ENCODE measurements around the gene TPRG1L.

Gene TPRG1L

DNA sequence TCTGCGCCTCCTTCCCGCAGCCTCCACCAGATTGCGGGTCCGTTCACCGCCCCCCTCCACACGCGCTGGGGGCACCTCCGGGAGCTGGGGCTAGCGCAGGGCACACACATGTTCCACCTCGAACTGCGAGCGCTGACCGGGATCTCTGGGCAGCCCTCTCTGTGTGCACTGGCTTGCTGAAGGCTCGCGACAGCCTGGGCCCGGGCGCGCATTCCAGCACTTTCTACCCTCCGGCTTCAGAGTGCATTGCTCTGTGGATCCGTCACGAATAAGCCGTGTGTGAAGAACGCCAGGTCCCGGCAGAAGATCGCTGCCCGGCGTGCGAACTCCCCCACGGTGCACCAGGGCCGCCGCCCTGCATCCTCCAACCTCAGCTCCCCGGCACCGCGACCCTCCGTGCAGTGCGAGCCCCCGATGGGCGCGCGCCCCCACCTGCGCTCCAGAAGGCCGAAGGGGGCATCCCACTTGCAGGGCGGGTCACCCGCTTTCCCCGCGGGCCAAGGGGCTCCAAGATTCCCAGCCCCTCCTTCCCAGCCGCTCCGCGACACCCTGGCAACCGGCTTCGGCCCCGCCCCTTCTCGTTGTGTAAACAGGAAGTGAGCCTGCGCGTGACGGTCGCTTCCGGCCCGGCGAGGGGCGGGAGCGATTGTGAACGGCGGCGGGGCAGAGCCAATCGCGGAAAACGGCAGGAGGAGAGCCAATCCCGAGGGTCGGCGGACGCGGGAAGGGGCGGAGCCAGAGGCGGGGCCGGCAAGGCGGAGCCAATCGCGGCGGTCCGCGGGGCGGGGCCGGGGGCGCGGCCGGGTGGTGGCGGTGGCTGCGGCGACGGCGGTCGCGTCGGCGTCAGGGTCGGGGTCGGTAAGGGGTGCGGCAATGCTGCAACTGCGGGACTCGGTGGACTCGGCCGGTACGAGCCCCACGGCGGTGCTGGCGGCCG, at the start of gene TPRG1L:
TPRG1L (plus strand) TSS at position 816 of the 937 bp plus-strand sequence; CDS start at position 874, 58 bp downstream.
- TF ChIP-seq GATA3 (IDR thresholded peaks at IDR 0.05; ENCODE audit: low read depth, low read length) (no peak), GATA2 (IDR thresholded peaks at IDR 0.05; ENCODE audit: low read depth, low read length) (no peak)

DNA sequence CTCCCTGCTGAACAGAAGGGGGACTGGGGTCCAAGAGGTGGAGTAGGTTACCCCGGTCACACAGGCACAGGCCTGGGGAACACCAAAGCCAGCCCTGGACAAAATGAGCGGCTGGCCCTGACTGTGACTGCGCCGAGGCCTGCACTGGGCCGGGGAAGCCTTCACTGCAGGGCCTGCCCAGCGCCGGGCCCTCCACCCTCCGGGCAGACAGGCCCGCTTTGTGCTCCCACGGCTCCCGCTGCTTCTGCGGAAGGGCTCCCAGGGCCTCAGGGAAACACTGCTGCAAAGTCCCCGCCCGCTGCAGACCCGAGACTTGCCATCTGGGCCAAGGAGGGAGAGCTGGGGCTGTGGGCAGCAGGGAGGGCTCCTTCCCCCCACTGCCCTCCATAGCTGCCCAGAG, 48.8 kb upstream of the TPRG1L start:
- no peak for TF ChIP-seq GATA3 (IDR thresholded peaks at IDR 0.05; ENCODE audit: low read depth, low read length)
- no peak for TF ChIP-seq GATA2 (IDR thresholded peaks at IDR 0.05; ENCODE audit: low read depth, low read length)

DNA sequence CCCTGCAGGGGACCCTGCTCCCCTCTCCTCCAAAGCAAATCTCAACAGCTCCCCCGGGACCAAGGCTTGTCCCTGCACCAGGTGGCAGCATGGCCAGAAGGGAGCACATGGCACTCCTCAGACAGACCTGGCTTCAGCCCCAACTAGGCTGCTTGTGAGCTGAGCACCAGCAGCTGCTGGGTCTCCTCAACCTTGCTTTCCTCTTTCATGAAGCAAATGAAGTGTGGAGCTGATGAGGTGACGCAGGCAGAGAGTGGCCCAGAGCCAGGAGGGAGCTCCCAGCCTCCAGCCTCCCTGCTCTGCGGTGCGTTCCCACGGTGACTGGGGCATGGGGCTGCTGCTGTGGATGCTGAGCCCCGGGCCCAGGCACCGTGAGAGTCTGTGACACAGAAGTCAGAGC, 47.5 kb upstream of the TPRG1L start:
- TF ChIP-seq GATA3 (IDR thresholded peaks at IDR 0.05; ENCODE audit: low read depth, low read length) (no peak), GATA2 (IDR thresholded peaks at IDR 0.05; ENCODE audit: low read depth, low read length) (no peak)

DNA sequence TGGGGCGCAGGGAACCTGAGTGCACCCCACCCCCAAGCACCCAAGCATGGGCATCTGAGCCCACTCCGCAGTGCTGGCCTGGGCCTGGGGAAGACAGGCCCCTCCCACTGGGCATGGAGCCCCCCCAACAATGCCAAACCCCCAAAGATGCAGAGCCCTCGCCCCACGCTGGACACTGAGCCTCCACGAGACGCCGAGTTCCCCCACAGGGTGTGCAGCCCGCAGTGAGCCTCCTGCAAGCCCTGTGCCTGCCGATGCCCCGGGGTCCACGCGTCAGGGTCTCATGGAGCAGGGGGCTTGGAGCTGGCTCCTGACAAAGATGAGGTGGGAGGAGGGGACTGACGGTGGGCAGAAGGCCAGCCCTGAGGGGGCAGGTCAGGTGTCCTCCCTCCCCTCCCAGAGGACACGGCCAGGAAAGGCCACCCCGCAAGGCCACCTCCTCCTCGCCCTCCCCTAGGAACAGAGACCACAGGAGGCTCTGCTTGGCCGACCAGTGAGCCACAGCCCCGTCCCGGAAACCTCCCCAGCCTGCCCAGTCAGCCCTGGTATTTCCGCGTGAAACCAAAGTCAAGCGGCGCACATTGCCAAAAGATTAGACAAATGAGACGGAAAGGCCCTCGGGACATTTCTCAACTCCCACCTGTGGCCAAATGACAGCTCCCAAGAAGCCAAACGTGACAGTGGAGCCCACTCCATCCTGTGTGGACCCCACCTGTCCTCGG, 46.9 kb upstream of the TPRG1L start:
- TF ChIP-seq GATA3 (IDR thresholded peaks at IDR 0.05; ENCODE audit: low read depth, low read length) (no peak), GATA2 (IDR thresholded peaks at IDR 0.05; ENCODE audit: low read depth, low read length) (no peak)

DNA sequence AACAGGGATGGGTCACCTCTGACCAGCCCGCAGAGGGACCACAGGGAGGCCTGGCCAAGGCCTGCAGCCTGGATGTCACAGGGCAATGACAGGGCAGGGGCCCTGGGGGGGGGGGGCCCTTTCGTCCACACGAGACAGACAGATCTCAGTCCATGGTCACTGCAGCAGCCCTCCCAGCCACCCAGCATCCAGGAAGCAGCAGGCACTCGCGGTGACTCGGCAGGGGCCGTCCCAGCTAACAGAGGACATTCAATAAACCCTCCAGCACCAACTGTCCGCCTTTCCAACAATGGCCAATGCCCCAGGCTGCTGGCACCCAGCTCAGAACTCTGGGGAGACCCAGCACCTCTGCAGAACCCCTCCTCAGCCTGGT, 46.4 kb upstream of the TPRG1L start:
- TF ChIP-seq GATA3 (IDR thresholded peaks at IDR 0.05; ENCODE audit: low read depth, low read length) (no peak), GATA2 (IDR thresholded peaks at IDR 0.05; ENCODE audit: low read depth, low read length) (no peak)

DNA sequence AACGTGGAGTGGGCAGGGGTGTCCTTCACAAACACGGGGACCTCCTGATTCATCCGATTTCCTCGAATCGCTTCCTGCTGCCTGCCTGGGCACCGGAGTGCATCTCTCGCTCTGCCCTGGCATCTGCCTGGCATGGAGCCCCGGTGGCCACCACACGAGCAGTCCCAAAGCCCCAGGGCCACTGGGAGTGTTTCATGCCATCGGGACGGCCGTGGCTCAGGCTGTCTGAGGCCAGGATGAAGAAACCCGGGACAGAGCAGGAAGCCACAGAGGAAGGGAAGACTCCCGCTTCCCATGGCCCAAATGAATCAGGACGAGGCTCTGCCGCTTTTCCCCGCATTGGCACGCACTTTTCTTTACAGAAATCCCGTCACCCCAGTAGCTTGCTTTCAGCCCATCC, 45.9 kb upstream of the TPRG1L start:
- TF ChIP-seq GATA3 (IDR thresholded peaks at IDR 0.05; ENCODE audit: low read depth, low read length) (no peak), GATA2 (IDR thresholded peaks at IDR 0.05; ENCODE audit: low read depth, low read length) (no peak)

DNA sequence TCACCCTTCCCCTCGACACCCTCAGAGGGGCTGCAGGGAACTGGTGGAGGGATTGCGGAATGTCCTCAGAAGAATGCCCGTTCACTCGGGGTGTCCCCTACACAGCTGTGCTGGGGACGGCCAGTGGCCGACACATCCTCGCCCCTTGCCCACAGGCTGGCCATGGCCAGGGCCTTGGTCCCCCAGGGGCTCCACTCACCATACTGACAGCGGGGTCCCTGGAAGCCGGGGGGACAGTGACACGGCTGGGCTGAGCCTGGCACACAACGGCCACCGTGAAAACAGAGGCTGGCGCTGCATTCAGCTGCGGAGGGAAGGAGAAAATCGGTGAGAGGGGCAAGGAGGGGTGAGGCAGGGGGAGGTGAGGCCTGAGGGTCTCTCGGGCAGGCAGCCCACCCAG, 45.2 kb upstream of the TPRG1L start:
- TF ChIP-seq GATA3 (IDR thresholded peaks at IDR 0.05; ENCODE audit: low read depth, low read length): no peak
- no peak for TF ChIP-seq GATA2 (IDR thresholded peaks at IDR 0.05; ENCODE audit: low read depth, low read length)

DNA sequence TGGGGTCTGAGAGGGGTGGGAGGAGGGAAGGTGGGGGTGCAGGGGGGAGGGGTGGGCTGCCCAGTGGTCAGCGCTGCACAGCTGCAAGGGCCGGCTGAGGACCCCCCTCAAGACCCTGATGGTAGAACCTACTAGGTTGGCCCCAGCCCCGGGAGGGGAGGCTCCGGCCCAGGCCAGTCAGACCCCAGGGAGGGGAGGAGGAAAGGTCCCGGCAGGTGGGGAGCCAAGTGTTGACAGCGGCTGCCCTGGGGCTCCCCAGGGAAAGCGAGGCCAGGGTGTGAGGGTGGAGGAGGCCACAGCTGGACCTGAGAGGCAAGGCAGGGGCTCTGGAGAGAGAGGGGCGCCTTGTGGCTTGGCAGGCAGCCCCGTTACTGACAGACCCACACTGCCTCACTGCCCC, 44.6 kb upstream of the TPRG1L start:
- TF ChIP-seq GATA2 (IDR thresholded peaks at IDR 0.05; ENCODE audit: low read depth, low read length): no peak
- no peak for TF ChIP-seq GATA3 (IDR thresholded peaks at IDR 0.05; ENCODE audit: low read depth, low read length)

DNA sequence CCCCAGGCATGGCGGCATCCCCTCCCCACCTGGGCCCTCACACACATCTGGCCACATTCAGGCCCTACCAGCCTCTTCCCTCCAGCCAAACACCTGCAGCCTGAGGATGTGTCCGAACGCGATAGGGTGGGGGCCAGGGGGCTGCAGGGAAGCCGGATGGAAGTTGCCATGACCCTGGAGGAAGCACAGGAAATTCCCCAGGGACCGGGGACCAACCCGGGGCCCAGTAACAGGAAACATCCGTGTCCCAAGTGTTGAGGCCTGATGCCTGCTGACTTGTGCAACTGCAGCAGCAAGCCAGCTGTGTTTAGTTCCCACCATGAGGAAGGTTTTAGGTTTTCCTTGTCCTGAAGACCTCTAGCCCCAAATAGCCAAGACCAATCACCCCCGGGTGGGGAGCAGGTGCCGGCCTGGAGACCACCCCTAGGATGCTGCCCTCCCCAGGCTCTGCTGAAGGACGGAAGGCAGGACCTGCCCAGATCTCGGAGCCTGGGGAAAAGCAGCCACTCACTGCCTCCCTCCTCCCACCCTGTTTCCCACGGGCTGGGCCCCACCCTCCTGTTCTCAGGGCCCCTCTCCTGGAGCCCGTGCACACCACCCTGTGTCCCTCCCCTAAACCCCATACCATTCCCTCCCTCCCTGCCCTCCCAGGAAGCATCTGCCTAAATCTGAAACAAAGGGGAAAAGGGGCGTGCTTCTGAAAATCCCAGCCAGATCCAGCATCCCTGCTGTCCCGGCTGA, 43.3 kb upstream of the TPRG1L start:
- no peak for TF ChIP-seq GATA3 (IDR thresholded peaks at IDR 0.05; ENCODE audit: low read depth, low read length)
- TF ChIP-seq GATA2 (IDR thresholded peaks at IDR 0.05; ENCODE audit: low read depth, low read length): no peak

DNA sequence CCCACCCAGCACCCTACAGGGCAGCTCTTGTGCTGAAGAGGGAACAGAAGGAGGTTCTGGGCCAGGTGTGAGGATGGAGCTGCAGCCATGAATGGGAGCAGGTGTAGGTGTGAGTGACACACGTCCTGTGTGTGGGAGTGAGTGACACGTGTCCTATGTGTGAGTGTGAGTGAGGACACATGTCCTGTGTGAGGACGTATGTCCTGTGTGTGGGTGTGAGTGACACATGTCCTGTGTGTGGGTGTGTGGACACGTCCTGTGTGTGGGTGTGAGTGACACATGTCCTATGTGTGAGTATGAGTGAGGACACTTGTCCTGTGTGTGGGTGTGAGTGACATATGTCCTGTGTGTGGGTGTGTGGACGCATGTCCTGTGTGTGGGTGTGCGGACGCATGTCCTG, 39.9 kb upstream of the TPRG1L start:
- TF ChIP-seq GATA2 (IDR thresholded peaks at IDR 0.05; ENCODE audit: low read depth, low read length): no peak
- no peak for TF ChIP-seq GATA3 (IDR thresholded peaks at IDR 0.05; ENCODE audit: low read depth, low read length)

DNA sequence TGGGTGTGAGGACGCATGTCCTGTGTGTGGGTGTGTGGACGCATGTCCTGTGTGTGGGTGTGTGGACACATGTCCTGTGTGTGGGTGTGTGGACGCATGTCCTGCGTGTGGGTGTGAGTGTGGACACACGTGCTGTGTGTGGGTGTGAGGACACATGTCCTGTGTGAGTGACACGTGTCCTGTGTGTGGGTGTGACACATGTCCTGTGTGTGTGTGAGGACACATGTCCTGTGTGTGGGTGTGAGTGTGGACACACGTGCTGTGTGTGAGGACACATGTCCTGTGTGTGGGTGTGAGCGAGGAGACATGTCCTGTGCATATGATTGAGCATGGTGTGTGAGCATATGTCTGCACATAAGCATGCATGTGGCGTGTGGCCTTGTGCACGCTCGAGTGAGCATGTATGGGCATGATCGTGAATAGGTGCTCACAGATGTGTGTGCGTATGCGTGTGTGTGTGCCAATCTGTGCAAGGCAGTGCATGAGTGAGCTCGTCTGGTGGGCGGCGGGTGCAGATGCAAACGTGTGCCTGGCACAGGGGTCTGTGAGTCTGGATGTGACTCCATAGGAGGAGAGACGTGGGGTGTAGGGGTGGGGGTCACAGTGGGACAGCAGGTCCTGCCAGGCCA, 38.8 kb upstream of the TPRG1L start:
- TF ChIP-seq GATA2 (IDR thresholded peaks at IDR 0.05; ENCODE audit: low read depth, low read length): no peak

DNA sequence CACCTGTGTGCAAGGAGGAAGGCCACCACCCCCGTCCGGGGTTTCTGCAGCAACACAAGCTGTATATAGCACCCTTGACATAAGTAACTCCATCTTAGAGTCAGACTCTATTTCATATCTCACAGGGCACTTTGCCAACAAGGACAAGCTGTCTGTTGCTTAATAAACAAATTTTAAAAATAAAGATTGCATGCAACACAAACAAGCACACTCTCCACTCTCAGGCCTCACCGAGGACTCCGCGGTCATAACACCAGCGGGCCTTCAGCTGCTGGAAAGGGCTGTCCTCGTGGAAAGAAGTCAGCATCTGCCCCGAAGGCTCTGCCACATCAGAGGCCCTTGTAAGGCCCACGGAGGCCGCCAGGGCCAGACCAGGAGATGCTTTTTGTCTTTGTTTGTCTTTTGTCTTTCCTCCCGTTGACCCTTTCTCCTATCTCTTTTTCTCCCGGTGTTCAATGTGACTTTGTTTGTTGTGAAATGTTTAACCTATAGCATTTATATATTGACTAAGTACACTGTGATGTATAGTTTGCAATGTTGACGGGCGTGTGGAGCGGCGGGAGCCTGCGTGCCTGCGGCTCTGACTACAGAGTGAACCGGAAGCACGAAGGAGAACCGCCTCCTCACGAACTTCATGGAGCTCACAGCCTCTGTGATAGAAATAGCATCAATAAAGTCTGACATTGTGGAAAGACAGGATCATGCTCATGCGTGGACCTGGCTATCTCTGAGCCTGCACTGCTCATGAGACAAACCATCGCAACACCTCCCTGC, 37.6 kb upstream of the TPRG1L start:
- TF ChIP-seq GATA2 (IDR thresholded peaks at IDR 0.05; ENCODE audit: low read depth, low read length): no peak
- no peak for TF ChIP-seq GATA3 (IDR thresholded peaks at IDR 0.05; ENCODE audit: low read depth, low read length)

DNA sequence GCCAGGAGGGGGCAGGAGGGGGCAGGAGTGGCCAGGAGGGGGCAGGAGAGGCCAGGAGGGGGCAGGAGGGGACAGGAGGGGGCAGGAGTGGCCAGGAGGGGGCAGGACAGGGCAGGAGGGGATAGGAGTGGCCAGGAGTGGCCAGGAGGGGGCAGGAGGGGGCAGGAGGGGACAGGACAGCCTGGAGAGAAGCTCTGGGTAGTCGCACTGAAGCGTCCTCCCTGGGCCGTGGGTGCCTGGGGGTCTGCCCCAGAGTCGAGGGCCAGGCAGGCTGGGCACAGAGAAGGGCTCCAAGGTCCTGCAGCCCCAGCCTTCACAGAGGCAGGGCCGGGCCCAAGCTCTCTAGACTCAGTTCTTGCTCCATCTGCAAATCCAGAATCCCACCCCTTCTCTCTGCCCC, 36.4 kb upstream of the TPRG1L start:
- TF ChIP-seq GATA3 (IDR thresholded peaks at IDR 0.05; ENCODE audit: low read depth, low read length) (no peak), GATA2 (IDR thresholded peaks at IDR 0.05; ENCODE audit: low read depth, low read length) (no peak)

All from SH-SY5Y (cell line).